GM19239 (cell line): Measurements from ENCODE around the gene ADARB2.

ENCODE experiments used
- DNase-seq: peaks from one replicate; pipeline ENCODE4 v3.0.0; 2011; ENCODE audit warnings: low spot score; ENCODE audit not compliant: insufficient read length
- FAIRE-seq: peaks from 2 replicates; lab custom pipeline; 2011; peaks lifted over from hg19 to GRCh38; lab: Jason Lieb, UNC

The ADARB2 gene

DNA sequence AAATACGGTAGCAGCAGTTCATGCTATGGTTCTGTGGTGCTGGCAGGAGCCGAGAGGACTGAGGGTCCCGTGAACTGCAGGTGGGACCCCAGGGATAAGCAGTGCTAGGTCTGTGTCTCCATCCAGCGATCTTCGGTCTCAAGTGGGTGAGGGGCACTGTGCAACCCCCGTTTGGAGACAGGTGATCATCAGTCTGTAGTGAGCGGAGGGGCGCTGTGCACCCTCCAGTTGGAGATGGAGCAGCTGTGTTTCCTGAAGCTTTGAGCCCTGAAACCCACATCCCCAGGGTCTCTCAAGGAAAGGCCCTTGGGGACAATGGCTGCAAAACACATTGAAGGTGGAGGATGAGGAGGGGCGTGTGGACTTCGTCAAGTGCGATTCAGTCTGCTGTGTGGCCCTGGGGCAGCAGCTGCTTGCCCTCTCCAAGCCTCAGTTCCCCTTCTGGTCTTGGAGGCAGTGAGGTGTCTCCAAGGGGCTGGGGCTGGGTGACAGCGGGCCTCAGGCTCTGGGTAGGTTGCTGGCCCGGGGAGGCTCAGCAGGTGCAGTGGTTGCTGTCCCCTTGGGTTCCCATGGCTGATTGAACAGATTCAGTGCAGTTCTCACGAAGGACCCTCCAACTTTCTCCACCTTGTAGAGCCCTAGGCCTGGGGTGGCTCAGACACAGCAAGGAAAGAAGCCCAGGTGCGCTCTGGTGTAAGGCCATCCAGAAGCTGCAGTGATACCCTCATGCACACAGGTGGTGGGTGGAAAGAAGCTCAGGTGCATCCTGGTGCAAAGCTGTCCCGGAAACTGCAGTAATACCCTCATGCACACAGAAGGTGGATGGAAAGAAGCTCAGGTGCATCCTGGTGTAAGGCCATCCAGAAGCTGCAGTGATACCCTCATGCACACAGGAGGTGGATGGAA lies 160.6 kb downstream of the ADARB2 start:
- FAIRE-seq (no peak), DNase-seq (no peak)

DNA sequence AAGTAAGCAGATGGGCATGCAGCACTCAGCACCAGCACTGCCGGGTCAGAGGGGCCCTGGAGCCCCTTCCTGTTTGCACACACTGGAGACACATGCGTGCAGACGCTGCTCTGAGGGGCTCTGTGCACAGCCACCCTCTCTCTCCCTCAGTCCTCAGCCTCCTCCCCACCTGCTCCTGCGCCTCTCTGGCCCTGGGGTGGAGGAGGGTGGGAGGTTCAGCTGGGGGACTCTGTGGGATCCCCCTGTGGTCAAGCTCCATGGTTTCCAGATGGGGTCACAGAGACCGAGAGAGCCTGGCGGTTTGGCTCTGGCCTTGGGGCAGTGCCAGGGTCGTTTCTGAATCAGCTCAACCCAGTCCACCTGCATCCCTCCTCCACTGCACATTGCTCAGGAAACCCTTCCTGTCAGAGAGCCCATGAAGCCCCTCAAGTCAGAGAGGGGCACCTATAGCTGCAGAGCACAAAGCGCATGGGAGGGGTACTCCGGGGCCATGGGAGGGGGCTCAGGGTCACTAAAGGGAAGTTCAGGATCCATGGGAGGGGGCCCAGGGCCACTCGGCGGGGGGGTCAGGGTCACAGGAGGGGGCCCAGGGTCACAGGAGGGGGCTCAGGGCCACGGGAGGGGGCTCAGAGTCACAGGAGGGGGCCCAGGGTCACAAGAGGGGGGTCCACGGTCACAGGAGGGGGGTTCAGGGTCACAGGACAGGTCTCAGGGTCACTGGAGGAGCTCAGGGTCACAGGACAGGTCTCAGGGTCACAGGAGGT lies 161.7 kb downstream of the ADARB2 start:
- FAIRE-seq (no peak), DNase-seq (no peak)

DNA sequence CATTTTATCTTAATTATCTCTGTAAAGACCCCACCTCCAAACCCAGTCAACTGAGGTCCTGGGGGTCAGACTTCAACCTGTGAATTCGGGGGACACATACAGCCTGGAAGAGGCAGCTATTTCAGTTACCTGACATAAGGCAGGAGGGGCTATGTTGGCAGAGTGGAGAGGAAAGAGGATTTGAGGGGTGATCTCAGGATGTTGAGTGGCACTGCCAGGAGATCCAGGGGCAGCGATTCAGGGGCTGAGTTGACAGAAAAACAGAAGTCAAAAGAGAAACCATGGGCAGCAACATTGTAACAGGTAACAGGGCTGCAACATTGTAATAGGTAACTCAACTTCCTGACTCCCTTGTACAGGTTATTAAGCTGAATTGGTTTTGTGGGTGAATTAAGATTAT lies 162.6 kb downstream of the ADARB2 start:
- FAIRE-seq: no peak
- no peak for DNase-seq

DNA sequence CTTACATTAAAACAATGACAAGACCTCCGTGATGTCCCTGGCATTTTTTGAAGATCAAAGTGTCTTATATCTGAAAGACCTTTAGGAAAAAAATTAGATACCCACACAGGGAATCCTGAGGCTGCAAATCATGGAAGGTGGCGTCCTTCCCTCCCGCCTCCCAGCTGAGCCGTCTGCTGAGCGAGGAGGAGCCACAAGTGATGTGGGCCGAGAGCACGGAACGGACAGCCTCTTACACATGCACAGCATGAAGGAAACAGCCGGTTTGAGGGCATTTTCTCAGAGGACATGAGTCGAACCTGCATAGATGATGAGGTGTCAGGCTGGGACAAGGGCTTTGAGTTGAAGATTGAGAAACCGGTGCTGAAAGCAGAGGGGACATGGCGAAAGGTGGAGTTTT lies 163.3 kb downstream of the ADARB2 start:
- DNase-seq: no peak
- no peak for FAIRE-seq

DNA sequence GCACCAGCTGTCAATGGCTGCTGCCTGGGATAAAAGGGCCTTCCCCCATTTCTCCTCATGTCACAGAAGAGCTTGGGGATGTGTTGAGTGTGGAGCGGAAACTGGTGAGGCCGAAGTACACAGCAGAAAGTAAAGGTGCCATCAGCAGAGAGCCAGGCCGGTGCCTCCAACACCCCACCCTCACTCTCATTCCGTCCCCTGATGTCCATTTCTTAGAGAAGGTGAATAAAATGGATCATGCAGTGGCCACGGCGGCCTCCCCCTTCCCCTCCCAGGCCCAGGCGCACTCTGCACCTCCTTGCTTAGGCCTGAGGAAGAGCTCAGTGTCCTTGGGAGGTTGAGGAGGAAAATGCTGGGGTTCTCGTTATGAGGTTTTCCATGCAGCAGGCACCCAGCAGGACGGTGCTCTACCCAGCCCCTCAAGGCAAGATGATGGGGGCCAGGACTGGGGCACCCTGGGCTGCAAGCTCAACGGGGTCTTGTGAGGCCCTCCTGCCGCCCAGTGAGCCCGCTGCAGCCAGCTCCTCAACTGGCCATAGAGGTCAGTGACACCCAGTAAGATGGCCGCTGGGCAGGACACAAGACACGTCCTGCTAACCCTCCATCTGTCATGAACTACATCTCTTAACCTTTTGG lies 163.9 kb downstream of the ADARB2 start:
- no peak for FAIRE-seq
- no peak for DNase-seq

DNA sequence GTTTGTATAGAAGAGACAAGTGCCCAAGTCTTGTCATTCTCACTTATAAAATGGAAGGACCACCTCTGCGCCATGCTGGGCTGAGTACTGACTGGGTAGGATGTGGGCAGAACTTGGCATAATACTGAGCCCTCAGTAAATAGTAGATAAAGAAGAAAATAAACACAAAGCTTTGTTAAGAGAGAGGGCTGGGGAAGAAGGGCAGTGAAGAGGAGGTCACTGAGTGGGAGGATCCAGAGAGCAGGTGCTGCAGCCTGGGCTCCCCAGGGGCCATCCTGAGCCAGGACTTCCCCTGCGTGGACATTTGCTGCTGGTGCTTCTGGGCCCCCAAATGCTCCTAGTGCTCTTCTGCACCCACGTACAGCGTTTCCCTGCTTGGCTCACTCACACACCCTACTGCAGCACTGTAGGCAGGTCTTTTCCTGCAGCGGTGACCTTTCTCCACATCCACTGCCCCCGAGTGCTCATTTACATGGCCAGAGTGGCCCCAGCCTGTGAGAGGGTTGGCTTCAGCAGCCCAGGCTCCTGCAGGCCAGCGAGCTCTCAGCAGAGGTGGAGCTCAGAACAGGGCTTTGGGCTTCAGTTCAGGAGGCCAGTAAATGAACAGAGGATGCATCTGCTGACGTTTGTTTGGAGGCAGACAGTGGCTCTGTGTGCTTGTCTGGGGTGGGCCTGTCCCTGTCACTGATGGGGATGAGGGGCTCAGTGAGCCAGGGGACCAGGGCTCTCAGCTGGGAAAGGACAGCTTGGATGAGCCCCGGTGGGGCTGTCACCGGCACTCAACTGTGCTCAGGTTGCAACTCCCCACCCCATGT lies 164.6 kb downstream of the ADARB2 start:
- FAIRE-seq (no peak), DNase-seq (no peak)

DNA sequence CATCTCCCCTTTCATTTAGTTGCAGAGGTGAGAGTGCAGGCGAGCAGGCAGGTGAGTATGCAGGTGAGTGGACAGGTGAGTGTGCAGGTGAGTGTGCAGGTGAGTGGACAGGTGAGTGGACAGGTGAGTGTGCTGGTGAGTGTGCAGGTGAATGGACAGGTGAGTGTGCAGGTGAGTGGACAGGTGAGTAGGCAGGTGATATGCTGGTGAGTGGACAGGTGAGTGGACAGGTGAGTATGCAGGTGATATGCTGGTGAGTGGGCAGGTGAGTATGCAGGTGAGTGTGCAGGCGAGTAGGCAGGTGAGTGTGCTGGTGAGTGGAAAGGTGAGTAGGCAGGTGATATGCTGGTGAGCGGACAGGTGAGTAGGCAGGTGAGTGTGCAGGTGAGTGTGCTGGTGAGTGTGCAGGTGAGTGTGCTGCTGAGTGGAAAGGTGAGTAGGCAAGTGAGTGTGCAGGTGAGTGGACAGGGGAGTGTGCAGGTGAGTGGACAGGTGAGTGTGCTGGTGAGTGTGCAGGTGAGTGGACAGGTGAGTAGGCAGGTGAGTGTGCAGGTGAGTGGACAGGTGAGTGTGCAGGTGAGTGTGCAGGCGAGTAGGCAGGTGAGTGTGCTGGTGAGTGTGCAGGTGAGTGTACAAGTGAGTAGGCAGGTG lies 165.6 kb downstream of the ADARB2 start:
- DNase-seq: no peak
- no peak for FAIRE-seq

DNA sequence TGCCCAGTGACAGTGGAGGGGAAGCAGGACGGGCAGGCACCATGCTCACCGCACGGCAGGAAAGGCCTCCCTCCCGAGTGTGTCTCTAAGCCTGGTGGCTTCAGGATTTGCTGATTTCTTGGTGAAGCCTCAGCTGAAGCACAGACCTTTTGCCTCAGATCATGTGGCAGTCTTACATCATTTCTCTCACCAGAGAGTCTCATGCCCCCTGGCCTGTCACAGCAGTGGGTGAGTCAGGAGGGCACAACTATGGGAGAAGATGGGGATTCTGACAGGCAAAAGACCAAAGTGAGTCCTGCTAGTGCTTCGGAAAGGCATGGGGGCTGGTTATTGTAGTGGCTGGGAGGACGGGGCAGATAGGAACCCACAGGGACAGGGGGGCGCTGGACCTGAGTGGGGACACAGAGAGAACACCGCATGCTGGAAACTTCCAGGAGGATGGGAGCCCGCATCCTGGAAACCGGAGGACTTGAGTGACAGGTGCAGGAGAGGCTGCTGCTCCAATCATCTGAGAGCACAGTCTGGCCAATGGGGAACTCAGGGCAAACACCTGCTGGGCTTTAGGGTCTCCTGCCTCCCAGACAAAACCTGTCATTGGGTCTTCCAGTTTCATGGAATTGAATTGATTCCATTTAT lies 166.8 kb downstream of the ADARB2 start:
- FAIRE-seq (no peak), DNase-seq (no peak)

DNA sequence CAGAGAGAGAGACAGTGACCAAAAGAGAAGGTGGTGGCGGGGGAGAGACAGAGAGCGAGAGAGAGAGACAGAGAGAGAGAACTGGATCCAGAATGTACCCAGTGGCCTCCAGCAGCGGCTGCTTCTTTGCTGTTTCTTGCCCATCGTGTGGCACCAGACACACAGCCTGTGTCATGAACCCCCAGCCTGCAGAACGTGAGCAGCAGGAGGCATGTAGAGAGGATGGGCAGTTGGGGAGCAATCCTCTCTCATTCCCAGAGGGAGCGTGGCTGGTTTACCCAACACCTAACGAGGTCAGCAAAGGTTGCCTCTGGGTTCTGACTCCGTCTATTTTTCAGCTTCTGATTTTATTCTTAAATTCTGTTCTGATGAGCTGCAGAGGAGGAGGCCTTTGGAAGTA lies 168.1 kb downstream of the ADARB2 start:
- no peak for FAIRE-seq
- no peak for DNase-seq

DNA sequence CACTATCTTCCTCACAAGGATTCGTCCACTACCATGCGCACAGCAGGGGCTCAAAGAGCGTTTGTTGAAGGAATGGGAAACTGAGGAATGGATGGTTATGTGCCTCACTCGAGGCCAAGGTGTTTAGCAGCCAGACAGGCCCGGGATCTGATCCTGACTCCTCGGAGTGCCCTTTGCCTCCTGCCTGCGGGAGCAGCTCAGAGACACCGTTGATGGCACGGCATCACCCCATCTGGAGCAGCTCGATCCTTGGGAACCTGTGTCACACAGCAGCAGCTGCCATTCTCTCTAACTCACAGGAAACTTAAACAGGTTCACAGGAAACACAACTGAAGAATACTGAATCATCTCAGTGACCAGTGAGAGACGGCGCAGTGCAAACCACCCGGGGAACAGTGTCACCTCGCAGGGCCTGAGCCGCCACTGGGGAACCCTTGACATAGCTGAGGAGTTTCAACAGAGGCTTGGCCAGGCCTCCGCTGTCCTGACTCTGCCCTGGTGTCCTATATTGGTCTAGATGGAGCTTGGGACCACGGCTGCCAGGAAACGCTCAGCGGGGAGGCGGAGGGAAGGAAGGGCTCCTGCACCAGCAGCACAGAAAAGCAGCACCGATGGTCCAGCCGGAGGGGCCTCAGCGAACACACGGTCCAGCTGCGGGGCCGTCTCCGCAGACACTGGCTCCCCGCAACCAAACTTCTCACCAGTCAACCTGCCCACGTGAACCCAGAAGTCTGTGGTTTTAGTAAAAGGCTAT lies 169.4 kb downstream of the ADARB2 start:
- FAIRE-seq: no peak

DNA sequence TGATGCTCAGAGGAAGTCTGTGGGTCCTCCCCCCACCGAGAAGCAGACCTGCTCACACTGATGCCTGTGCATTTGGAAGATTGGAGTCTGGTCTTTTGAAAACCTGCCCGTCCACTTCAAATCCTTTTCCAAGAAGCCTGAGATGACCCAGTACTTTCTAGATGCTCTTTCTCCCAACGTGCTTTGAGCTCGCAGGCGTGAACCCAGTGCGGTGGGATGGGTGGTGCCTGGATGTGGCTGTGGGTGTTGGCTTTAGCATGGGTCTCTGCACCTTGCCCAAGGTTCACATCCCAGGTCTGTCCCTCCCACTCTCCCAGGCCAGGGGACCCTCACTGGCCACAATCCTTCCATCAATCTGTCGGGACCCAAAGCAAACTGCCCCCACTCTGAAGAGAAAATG lies 170.2 kb downstream of the ADARB2 start:
- no peak for FAIRE-seq
- DNase-seq: no peak

More for the DNA sequence above, 169.4 kb downstream of the ADARB2 start:
- no peak for DNase-seq

DNA sequence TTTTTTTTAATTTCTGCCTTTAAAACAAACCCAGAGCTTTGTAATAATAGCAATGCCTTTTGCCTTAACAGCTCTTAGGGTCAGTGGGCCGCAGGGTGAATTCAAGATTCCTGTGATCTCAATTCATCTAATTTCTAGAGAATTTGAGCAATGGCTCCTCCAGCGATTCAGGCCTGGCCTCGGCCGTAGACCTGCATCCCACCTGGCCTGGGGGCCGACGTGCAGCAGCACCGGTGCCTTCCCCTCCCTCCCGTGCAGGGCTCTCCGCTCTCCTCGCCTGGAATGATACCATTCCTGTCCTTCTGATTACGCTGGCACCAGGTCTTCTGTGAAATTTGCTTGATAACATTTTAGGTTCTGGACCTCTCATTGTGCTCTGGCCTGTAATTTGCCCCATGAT lies 172.5 kb downstream of the ADARB2 start:
- FAIRE-seq: no peak

DNA sequence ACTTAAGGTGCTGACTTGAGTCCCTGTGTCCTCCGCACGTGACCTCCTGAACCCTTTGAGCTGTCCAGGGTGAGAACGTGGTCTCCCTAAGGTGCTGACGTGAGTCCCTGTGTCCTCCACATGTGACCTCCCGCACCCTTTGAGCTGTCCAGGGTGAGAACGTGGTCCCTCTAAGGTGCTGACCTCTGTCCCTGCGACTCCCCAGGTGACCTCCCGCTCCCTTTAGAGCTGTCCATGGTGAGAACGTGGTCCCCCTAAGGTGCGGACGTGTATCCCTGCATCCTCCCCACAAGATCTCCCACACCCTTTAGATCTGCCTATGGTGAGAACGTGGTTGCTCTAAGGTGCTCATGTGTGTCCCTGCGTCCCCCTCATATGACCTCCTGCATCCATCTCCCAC lies 174.3 kb downstream of the ADARB2 start:
- DNase-seq: no peak
- FAIRE-seq: no peak

More for the DNA sequence above, 172.5 kb downstream of the ADARB2 start:
- no peak for DNase-seq

DNA sequence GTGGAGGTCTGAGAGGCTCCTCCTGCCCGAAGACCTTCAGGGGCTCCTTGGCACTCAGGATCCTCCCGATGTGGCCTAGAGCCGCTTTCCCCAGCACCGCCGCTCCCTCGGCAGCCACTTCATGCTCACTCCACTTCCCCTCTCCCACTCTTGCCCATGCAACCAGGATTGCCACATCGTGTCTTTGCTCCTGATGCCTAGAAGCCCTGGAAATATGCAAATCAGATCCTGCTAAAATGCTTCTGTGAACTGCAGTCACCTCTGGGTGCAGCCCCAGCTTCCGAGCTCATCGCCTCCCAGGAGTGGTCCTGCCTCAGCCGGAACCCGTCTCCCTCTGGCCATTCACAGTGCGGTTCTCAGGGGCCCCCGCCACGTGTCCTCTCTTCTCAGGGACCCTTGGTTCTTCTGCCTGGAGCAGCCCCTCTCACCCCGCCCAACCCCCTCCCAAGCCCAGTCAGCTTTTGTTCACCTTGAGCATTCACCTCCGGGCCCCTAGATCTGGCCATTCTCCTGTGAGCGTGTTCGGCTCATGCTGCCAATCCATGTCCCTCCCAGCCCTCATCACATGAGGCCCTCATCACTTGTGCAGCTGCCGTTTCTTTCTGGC lies 175.5 kb downstream of the ADARB2 start:
- DNase-seq: no peak
- no peak for FAIRE-seq

DNA sequence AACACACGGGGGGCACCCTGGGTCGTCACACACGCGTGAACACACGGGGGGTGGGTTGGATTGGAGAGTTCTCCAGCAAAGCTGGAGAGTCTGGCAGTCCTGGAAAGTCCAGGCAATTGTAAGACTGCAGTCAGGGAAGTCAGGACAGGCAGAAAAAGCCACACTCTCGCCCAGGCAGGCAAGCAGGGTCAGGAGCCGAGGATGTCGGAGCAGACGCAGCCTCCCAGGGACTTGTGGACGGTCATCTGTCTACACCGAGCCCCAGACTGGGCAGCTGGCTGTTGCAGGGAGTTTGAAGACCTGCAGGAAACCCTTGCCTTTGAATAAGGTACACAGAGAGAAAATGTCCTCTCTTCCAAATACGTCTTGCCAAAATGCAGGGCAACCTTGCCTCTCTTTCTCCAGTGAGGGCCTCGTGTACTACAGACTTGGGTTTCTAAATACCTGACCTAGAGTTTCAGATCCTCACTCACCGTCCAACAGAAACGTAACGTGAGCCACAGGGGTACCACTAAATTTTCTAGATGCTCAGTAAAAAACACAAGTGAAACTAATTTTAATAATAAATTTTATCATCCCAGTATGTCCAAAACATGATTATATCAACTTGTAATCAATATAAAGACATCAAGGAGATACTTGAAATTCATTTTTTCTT lies 176.7 kb downstream of the ADARB2 start:
- DNase-seq (no peak), FAIRE-seq (no peak)

DNA sequence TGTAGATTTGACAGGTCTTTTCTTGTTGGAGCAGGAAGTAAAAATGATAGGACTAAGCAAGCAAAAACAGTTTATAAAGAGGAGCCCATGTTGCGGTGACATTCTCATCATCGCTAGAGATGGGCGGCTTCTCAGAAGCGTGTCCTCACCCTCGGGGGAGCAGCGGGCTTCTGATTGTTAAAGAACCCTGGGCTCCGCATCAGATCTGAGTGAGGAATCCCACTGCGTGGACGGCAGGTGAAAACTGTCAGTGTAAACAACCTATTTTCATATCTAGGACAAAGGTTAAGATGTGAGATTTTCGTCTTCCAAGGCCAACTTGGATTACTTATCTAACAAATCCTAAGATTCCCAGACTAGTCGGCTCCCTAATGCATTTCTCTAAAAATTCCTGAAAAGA lies 177.6 kb downstream of the ADARB2 start:
- no peak for DNase-seq
- no peak for FAIRE-seq

DNA sequence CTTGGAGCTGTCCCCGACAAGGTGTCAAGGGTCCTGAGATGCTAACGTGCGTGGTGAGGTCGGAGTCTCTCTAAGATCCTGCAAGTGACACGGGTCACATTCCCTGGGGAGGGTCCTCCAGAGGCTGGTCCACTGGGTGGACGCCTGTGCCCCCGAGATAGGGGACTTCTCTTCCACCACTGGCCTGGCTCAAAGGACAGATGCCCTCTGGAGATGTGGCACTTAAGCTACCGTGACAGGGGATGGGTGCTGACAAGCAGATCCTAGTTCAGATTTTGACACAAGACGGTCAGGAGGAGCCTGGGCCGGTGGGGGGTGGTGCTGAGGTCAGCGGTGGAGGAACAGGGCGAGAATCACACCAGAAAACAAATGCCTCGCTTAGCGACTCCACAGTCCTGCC lies 178.0 kb downstream of the ADARB2 start:
- no peak for DNase-seq
- FAIRE-seq: no peak

DNA sequence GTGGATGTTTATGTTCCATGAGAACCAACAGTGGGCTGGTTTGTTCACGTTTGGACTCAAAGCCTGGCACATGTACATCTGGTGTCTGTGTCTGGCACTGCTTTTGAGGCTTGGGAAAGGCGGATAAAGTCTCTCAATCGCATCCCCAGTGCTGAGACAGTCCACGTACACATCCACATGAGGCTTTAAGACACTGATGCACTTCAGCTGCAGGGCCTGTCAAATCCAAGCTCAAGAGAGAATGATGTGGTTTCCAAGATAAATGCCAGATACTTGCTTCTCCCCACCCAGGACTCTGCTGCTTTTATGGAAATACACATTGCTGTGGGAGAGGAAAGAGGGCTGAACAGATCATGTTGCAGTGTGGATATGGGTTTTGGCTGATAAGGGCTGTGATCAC lies 178.4 kb downstream of the ADARB2 start:
- no peak for FAIRE-seq

More for the DNA sequence above, 178.4 kb downstream of the ADARB2 start:
- DNase-seq: no peak
